H9 (cell line): ENCODE data around the gene ATRNL1. TPM values are rescaled to one million over a fixed set of nuclear protein-coding genes. Genes with fewer than 3 reads are reported as not detected.

Experiments used
- DNase-seq: peaks from one replicate; pipeline ENCODE4 v3.0.0-alpha.2; 2017
- H2AFZ ChIP-seq: one replicate; pipeline ENCODE4 v1.6.1; 2013; ENCODE audit warnings: mild to moderate bottlenecking, low read length, control low read depth, moderate library complexity
- H2AK5ac ChIP-seq: 2 replicates; pipeline ENCODE4 v1.6.1; 2013; ENCODE audit warnings: low read length, control low read depth, mixed read lengths; ENCODE audit not compliant: insufficient read length
- H2BK120ac ChIP-seq: one replicate; pipeline ENCODE4 v1.6.1; 2013; ENCODE audit warnings: low read depth, mild to moderate bottlenecking, low read length, control low read depth, inconsistent platforms; ENCODE audit not compliant: poor library complexity, severe bottlenecking
- H2BK12ac ChIP-seq: 2 replicates; pipeline ENCODE4 v1.6.1; 2013; ENCODE audit warnings: low read length, control low read depth, mixed read lengths, low read depth; ENCODE audit not compliant: insufficient read length
- H2BK15ac ChIP-seq: 2 replicates; pipeline ENCODE4 v1.6.1; 2013; ENCODE audit warnings: low read depth, low read length, control low read depth
- H2BK20ac ChIP-seq: one replicate; pipeline ENCODE4 v1.6.1; 2013; ENCODE audit warnings: low read depth, mild to moderate bottlenecking, low read length, control low read depth, inconsistent platforms; ENCODE audit not compliant: poor library complexity, severe bottlenecking
- H2BK5ac ChIP-seq: 2 replicates; pipeline ENCODE4 v1.6.1; 2013; ENCODE audit warnings: low read length, control low read depth, mixed read lengths; ENCODE audit not compliant: insufficient read length
- H3K14ac ChIP-seq: 2 replicates; pipeline ENCODE4 v1.6.1; 2013; ENCODE audit warnings: low read length, control low read depth; ENCODE audit not compliant: insufficient read depth
- H3K18ac ChIP-seq: 2 replicates; pipeline ENCODE4 v1.6.1; 2013; ENCODE audit warnings: low read depth, mild to moderate bottlenecking, mixed read lengths, low read length, control low read depth; ENCODE audit not compliant: insufficient read length
- H3K23ac ChIP-seq: 2 replicates; pipeline ENCODE4 v1.6.1; 2013; ENCODE audit warnings: low read length, control low read depth, mixed read lengths, low read depth; ENCODE audit not compliant: insufficient read length
- H3K23me2 ChIP-seq: 2 replicates; pipeline ENCODE4 v1.6.1; 2013; ENCODE audit warnings: low read depth, mild to moderate bottlenecking, mixed read lengths, low read length, control low read depth; ENCODE audit not compliant: insufficient read length, poor library complexity, severe bottlenecking
- H3K27ac ChIP-seq: 2 replicates; pipeline ENCODE4 v1.5.1; 2013; ENCODE audit warnings: low read length, control low read depth, mixed read lengths, low read depth; ENCODE audit not compliant: insufficient read length
- H3K27me3 ChIP-seq: 2 replicates; pipeline ENCODE4 v1.6.1; 2013; ENCODE audit warnings: low read length, control low read depth, inconsistent platforms; ENCODE audit not compliant: insufficient read depth
- H3K4ac ChIP-seq: 2 replicates; pipeline ENCODE4 v1.6.1; 2013; ENCODE audit warnings: low read depth, mild to moderate bottlenecking, control low read depth, inconsistent platforms, low read length, moderate library complexity
- H3K4me1 ChIP-seq: 2 replicates; pipeline ENCODE4 v1.6.1; 2013; ENCODE audit warnings: low read length, control low read depth, inconsistent platforms; ENCODE audit not compliant: insufficient read depth
- H3K4me2 ChIP-seq: 2 replicates; pipeline ENCODE4 v1.6.1; 2013; ENCODE audit warnings: low read length, control low read depth, mixed read lengths; ENCODE audit not compliant: insufficient read length, insufficient read depth
- H3K56ac ChIP-seq: 2 replicates; pipeline ENCODE4 v1.6.1; 2013; ENCODE audit warnings: low read depth, mild to moderate bottlenecking, mixed read lengths, low read length, control low read depth; ENCODE audit not compliant: insufficient read length
- H3K79me1 ChIP-seq: 2 replicates; pipeline ENCODE4 v1.6.1; 2013; ENCODE audit warnings: low read depth, mild to moderate bottlenecking, moderate library complexity, low read length, control low read depth, inconsistent platforms; ENCODE audit not compliant: insufficient read depth, poor library complexity, severe bottlenecking
- H3K79me2 ChIP-seq: 2 replicates; pipeline ENCODE4 v1.6.1; 2013; ENCODE audit warnings: low read length, control low read depth, inconsistent platforms; ENCODE audit not compliant: insufficient read depth
- H3K9ac ChIP-seq: 2 replicates; pipeline ENCODE4 v1.6.1; 2013; ENCODE audit warnings: low read length, control low read depth, mixed read lengths; ENCODE audit not compliant: insufficient read length; ENCODE audit errors: extremely low read depth
- H3K9me3 ChIP-seq: one replicate; pipeline ENCODE4 v1.6.1; 2013; ENCODE audit warnings: low read depth, low read length, inconsistent platforms; ENCODE audit not compliant: control insufficient read depth
- H3T11ph ChIP-seq: one replicate; pipeline ENCODE4 v1.6.1; 2013; ENCODE audit warnings: mild to moderate bottlenecking, low read length, control low read depth, inconsistent platforms
- H4K20me1 ChIP-seq: one replicate; pipeline ENCODE4 v1.6.1; 2013; ENCODE audit not compliant: control insufficient read depth, insufficient read length, insufficient read depth
- H4K5ac ChIP-seq: 2 replicates; pipeline ENCODE4 v1.6.1; 2013; ENCODE audit warnings: low read depth, mild to moderate bottlenecking, mixed read lengths, low read length, control low read depth; ENCODE audit not compliant: insufficient read length
- H4K8ac ChIP-seq: replicated peaks from 2 replicates; pipeline ENCODE4 v1.6.1; 2013; ENCODE audit warnings: low read length, control low read depth, mixed read lengths, low read depth; ENCODE audit not compliant: insufficient read length
- H4K91ac ChIP-seq: 2 replicates; pipeline ENCODE4 v1.6.1; 2013; ENCODE audit warnings: low read depth, mild to moderate bottlenecking, moderate library complexity, mixed read lengths, low read length, control low read depth; ENCODE audit not compliant: insufficient read length
- H3K27ac Mint-ChIP-seq, 3 experiments: 2 replicates in 2 of 3; 3 replicates in 1 of 3; pipeline ENCODE4 v1.8.0; 2020 to 2021; ENCODE audit warnings: mixed read lengths in 3 of 3, mild to moderate bottlenecking in 1 of 3, moderate library complexity in 1 of 3
- H3K27me3 Mint-ChIP-seq: 2 replicates; pipeline ENCODE4 v1.8.0; 2021; ENCODE audit warnings: low read depth, mild to moderate bottlenecking, moderate library complexity, mixed read lengths
- H3K36me3 Mint-ChIP-seq, 3 experiments: 2 replicates in 2 of 3; 3 replicates in 1 of 3; pipeline ENCODE4 v1.8.0; 2020 to 2021; ENCODE audit warnings: low read depth in 3 of 3, mixed read lengths in 3 of 3; ENCODE audit not compliant: insufficient read depth in 1 of 3
- H3K4me1 Mint-ChIP-seq, 2 experiments: 2 replicates each; pipeline ENCODE4 v1.8.0; 2020; ENCODE audit warnings: mixed read lengths in 2 of 2
- H3K4me3 Mint-ChIP-seq, 2 experiments: 2 replicates in 1 of 2; 3 replicates in 1 of 2; pipeline ENCODE4 v1.8.0; 2020 to 2021; ENCODE audit warnings: mild to moderate bottlenecking in 2 of 2, mixed read lengths in 2 of 2, moderate library complexity in 1 of 2
- H3K9me3 Mint-ChIP-seq, 2 experiments: 2 replicates in 1 of 2; 3 replicates in 1 of 2; pipeline ENCODE4 v1.8.0; 2020; ENCODE audit warnings: mild to moderate bottlenecking in 2 of 2, mixed read lengths in 2 of 2, moderate library complexity in 1 of 2
- WGBS: extraction: QIAGEN DNeasy Blood & Tissue Kit; methylation state at CpG from one replicate; pipeline ENCODE4 v1.1.7; 2013; ENCODE audit warnings: missing lambda C conversion rate, low lambda C conversion rate, mixed read lengths; ENCODE audit not compliant: insufficient read length; ENCODE audit errors: extremely low coverage; 5-methylcytosine and 5-hydroxymethylcytosine counted together
- total RNA-seq: library from RNA; stranded (reverse); gene quantifications from 2 replicates; pipeline ENCODE4 v1.2.1, GENCODE V29; 2021
- TF ChIP-seq, protein P1 (sequence below): fragments of 200-600 bp; sonication (generic); conservative IDR thresholded peaks from 3 replicates; pipeline ENCODE4 v1.8.0; 2021; ENCODE audit warnings: antibody characterized with exemption, mild to moderate bottlenecking

Gene ATRNL1
- total RNA-seq, 1 experiment from 2014 or later, result 9.2 TPM

DNA sequence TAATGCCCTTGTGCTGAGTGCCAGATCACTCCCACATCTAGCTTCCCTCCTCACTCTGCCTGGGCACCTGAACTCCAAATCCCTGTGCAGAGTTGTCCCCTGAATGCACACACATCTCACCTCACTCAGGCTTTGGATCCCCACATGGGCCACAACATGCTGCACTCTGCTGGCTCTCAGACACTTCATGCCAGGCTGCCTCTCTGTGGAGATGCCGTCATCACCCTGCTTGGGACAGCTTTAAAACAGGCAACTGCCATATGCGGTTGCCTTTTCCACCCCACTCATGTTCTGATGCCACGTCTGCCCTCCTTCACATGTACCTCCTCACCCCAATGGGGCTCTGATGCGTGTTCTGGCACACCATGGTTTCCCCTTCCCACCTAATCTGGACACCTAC is 702.8 kb downstream of the ATRNL1 start:
- Histone ChIP-seq H3K79me2 (no peaks in the 10 kb centered on the region), H4K20me1 (no peaks in the 10 kb centered on the region), H2BK20ac (no peak overlapping the region), H3K14ac (no peak overlapping the region), H4K91ac (no peak overlapping the region), H4K8ac (no peak overlapping the region), H3K4ac (no peak overlapping the region), H3K23ac (no peak overlapping the region), H4K5ac (no peak overlapping the region), H3K27me3 (no peaks in the 10 kb centered on the region), H2BK5ac (no peak overlapping the region), H3K4me2 (no peak overlapping the region), H2BK12ac (no peak overlapping the region), H2AK5ac (no peak overlapping the region), H3K23me2 (no peaks in the 10 kb centered on the region), H3K4me1 (peaks cover 5% of the 10 kb centered on the region; the same call in 1 of the 2 replicates), H2BK120ac (no peak overlapping the region), H2BK15ac (no peak overlapping the region), H3T11ph (no peak overlapping the region), H3K56ac (no peak overlapping the region), H3K27ac (no peak overlapping the region), H3K9ac (no peak overlapping the region), H3K79me1 (no peaks in the 10 kb centered on the region), H2AFZ (no peak overlapping the region), H3K18ac (no peak overlapping the region), H3K9me3 (no peaks in the 10 kb centered on the region)
- H3K9me3 Mint-ChIP-seq, result peaks cover 13 to 14% of the 10 kb centered on the region in 2 experiments
- H3K27ac Mint-ChIP-seq, result peak overlapping the region in 1 of 3 experiments; percentile 53; a peak in 2 of 7 replicates
- no CpG with 5 or more reads among the region's 4 CpGs for WGBS
- no peak for DNase-seq
- H3K27me3 Mint-ChIP-seq, result no peaks in the 10 kb centered on the region
- H3K4me1 Mint-ChIP-seq, result peaks cover 9 to 12% of the 10 kb centered on the region in 2 experiments
- no peak overlapping the region for H3K4me3 Mint-ChIP-seq
- TF ChIP-seq, protein P1, sequence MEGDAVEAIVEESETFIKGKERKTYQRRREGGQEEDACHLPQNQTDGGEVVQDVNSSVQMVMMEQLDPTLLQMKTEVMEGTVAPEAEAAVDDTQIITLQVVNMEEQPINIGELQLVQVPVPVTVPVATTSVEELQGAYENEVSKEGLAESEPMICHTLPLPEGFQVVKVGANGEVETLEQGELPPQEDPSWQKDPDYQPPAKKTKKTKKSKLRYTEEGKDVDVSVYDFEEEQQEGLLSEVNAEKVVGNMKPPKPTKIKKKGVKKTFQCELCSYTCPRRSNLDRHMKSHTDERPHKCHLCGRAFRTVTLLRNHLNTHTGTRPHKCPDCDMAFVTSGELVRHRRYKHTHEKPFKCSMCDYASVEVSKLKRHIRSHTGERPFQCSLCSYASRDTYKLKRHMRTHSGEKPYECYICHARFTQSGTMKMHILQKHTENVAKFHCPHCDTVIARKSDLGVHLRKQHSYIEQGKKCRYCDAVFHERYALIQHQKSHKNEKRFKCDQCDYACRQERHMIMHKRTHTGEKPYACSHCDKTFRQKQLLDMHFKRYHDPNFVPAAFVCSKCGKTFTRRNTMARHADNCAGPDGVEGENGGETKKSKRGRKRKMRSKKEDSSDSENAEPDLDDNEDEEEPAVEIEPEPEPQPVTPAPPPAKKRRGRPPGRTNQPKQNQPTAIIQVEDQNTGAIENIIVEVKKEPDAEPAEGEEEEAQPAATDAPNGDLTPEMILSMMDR, result no peak; the same call in 2 of the 3 replicates
- H3K36me3 Mint-ChIP-seq, result peaks cover 0 to 11% (median 7%) of the 10 kb centered on the region in 3 experiments; a peak in 6 of 7 replicates
